Endothelial cell (in vitro differentiated cells): ENCODE data around the gene CCR4. TPM values are rescaled to one million over a fixed set of nuclear protein-coding genes. Genes with fewer than 3 reads are reported as not detected.

Source experiments
- DNase-seq: peaks from one replicate; pipeline ENCODE4 v3.0.0; 2021; ENCODE audit warnings: low spot score
- H3K27ac Mint-ChIP-seq: one replicate; pipeline ENCODE4 v1.8.0; 2021; ENCODE audit warnings: mixed read lengths, inconsistent platforms; ENCODE audit not compliant: unreplicated experiment
- H3K27me3 Mint-ChIP-seq: one replicate; pipeline ENCODE4 v1.8.0; 2021; ENCODE audit warnings: mild to moderate bottlenecking, moderate library complexity, mixed read lengths, inconsistent platforms; ENCODE audit not compliant: unreplicated experiment
- H3K36me3 Mint-ChIP-seq: one replicate; pipeline ENCODE4 v1.8.0; 2021; ENCODE audit warnings: mild to moderate bottlenecking, low read depth, mixed read lengths, inconsistent platforms; ENCODE audit not compliant: unreplicated experiment
- H3K4me1 Mint-ChIP-seq: one replicate; pipeline ENCODE4 v1.8.0; 2021; ENCODE audit warnings: mild to moderate bottlenecking, mixed read lengths, inconsistent platforms; ENCODE audit not compliant: unreplicated experiment
- H3K4me3 Mint-ChIP-seq: one replicate; pipeline ENCODE4 v1.8.0; 2021; ENCODE audit warnings: mild to moderate bottlenecking, mixed read lengths, inconsistent platforms; ENCODE audit not compliant: unreplicated experiment
- H3K9me3 Mint-ChIP-seq: one replicate; pipeline ENCODE4 v1.8.0; 2021; ENCODE audit warnings: mixed read lengths, inconsistent platforms; ENCODE audit not compliant: unreplicated experiment
- total RNA-seq: library from RNA; stranded (reverse); fragmentation: NEBNext Ultra II Directional; extraction: Animal tissue kit (Norgen Biotek cat#: 25700); gene quantifications from one replicate; pipeline ENCODE4 v1.2.1, GENCODE V29; 2021; ENCODE audit not compliant: unreplicated experiment
- TF ChIP-seq, protein P1 (sequence below): fragments of 200-600 bp; sonication (generic); IDR thresholded peaks from one replicate; pipeline ENCODE4 v1.5.0; 2021; ENCODE audit warnings: antibody characterized with exemption; ENCODE audit not compliant: unreplicated experiment

CCR4 gene
- total RNA-seq, 1 donor from 2014 or later, result 0.08 TPM

DNA sequence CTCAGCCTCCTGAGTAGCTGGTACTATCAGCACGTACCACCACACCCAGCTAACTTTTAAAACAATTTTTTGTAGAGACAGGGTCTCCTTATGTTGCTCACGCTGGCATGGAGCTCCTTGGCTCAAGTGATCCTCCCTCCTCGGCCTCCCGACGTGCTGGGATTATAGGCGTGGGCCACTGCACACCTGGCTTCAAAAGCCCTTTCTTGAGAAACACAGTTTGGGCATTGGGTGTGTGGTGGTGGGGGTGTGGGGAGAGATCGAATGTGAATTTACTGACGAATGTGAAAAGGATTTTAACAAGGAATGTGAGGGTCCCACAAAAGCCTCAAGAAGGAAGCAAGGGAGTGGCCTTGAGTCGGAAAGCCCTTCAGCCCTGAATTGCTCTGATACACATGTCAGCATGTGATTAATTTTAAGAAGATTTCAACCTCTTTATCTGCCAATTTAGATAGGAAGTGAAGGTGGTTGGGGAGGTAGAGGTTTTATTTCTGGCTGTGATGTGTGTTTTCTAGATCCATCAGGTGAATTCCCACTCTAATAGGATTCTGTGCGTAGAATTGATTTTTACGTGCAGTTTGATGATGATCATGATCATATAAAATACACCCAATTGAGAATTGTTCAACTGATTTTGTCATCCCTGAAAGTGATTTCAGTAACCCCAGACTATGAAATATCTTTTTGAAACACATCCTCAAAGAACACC lies 1.1 kb downstream of the CCR4 start:
- no peak overlapping the region for H3K27ac Mint-ChIP-seq
- H3K4me3 Mint-ChIP-seq, result no peak overlapping the region
- no peaks in the 10 kb centered on the region for H3K4me1 Mint-ChIP-seq
- no peaks in the 10 kb centered on the region for H3K9me3 Mint-ChIP-seq
- H3K27me3 Mint-ChIP-seq, result peaks cover 2% of the 10 kb centered on the region
- no peak for DNase-seq
- TF ChIP-seq, protein P1, sequence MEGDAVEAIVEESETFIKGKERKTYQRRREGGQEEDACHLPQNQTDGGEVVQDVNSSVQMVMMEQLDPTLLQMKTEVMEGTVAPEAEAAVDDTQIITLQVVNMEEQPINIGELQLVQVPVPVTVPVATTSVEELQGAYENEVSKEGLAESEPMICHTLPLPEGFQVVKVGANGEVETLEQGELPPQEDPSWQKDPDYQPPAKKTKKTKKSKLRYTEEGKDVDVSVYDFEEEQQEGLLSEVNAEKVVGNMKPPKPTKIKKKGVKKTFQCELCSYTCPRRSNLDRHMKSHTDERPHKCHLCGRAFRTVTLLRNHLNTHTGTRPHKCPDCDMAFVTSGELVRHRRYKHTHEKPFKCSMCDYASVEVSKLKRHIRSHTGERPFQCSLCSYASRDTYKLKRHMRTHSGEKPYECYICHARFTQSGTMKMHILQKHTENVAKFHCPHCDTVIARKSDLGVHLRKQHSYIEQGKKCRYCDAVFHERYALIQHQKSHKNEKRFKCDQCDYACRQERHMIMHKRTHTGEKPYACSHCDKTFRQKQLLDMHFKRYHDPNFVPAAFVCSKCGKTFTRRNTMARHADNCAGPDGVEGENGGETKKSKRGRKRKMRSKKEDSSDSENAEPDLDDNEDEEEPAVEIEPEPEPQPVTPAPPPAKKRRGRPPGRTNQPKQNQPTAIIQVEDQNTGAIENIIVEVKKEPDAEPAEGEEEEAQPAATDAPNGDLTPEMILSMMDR, result no peak
- H3K36me3 Mint-ChIP-seq, result no peaks in the 10 kb centered on the region

DNA sequence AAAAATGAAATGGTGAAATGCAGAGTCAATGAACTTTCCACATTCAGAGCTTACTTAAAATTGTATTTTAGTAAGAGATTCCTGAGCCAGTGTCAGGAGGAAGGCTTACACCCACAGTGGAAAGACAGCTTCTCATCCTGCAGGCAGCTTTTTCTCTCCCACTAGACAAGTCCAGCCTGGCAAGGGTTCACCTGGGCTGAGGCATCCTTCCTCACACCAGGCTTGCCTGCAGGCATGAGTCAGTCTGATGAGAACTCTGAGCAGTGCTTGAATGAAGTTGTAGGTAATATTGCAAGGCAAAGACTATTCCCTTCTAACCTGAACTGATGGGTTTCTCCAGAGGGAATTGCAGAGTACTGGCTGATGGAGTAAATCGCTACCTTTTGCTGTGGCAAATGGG lies 3.1 kb downstream of the CCR4 start:
- no peak overlapping the region for H3K4me3 Mint-ChIP-seq
- no peak for DNase-seq
- H3K27ac Mint-ChIP-seq, result no peak overlapping the region
- TF ChIP-seq, protein P1, result no peak
- H3K9me3 Mint-ChIP-seq, result no peaks in the 10 kb centered on the region
- H3K4me1 Mint-ChIP-seq, result no peaks in the 10 kb centered on the region
- H3K27me3 Mint-ChIP-seq, result no peaks in the 10 kb centered on the region
- H3K36me3 Mint-ChIP-seq, result no peaks in the 10 kb centered on the region

DNA sequence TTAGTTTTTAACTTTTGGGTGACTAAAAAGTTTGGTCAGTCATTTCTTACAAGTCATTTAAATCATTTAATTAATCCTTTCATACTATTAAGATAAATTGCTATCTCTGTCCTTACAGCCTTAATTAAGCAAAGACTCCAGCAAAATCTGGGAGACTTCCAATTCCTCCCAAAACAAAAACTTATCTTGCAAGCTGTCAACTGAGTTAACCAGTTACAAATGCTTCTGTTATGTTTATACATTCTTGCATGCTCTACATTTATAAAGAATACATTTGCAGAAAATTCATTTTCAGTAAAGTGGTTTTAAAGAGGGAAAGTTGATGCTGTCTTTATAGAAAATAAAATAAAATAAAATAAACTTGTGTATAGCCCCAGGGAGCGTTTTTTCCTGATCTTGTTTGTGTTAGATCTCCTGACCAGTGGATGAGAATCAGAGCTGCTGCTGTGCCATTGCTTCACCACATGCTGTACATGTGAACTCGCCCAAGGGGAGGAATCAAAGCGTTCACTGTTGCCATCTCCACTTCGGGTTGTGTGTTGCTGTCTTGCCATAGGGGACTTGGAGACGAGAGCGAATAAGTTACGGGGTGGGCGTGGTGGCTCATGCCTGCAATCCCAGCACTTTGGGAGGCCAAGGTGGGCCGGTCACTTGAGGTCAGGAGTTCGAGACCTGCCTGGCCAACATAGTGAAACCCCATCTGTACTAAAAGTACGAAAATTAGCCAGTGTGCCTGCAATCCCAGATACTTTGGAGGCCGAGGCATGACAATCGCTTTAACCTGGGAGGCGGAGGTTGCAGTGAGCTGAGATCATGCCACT lies 5.5 kb downstream of the CCR4 start:
- no peak for DNase-seq
- no peak overlapping the region for H3K27ac Mint-ChIP-seq
- TF ChIP-seq, protein P1, result no peak
- peaks cover 2% of the 10 kb centered on the region for H3K4me1 Mint-ChIP-seq
- no peaks in the 10 kb centered on the region for H3K27me3 Mint-ChIP-seq
- no peak overlapping the region for H3K4me3 Mint-ChIP-seq
- H3K36me3 Mint-ChIP-seq, result no peaks in the 10 kb centered on the region
- H3K9me3 Mint-ChIP-seq, result no peaks in the 10 kb centered on the region

DNA sequence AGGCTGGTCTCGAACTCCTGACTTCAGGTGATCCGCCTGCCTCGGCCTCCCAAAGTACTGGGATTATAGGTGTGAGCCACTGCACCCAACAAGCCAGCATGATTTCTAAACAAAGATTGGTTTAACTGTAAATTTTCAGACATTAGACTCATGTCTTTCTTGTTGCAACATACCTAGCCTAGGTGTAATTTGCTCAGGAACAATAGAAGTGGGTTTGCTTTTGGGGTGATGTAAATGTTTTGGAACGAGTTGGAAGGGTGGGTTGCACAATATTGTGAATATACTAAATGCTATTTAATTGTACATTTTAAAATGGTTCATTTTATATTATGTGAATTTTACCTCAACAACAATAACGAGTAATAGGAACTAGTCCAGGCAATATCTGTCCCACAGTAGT lies 7.1 kb downstream of the CCR4 start:
- no peak overlapping the region for H3K4me3 Mint-ChIP-seq
- no peak for DNase-seq
- no peak overlapping the region for H3K27ac Mint-ChIP-seq
- TF ChIP-seq, protein P1, result no peak
- H3K36me3 Mint-ChIP-seq, result no peaks in the 10 kb centered on the region
- H3K4me1 Mint-ChIP-seq, result peaks cover 2% of the 10 kb centered on the region
- no peaks in the 10 kb centered on the region for H3K9me3 Mint-ChIP-seq
- H3K27me3 Mint-ChIP-seq, result no peaks in the 10 kb centered on the region

DNA sequence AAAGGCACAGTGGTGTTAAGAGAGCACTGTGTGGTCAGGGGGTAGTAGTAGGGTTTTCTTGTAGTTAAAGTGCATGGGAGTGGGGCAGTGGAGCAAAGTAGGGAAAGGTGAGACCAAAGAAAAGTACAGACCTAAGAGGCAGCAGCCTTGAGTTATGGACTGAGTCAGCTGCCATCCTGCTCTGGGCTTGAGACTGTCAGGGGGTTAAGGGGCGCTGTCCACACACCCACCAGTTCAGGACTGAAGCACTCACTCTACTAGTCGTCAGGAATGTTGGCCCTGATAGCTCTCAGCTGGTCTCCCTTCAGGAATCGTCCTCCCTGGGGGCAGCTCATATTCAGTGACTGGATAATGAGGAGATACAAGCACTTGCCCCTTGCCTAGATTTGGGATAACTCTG lies 7.9 kb downstream of the CCR4 start:
- Mint-ChIP-seq H3K27ac (no peak overlapping the region), H3K36me3 (no peaks in the 10 kb centered on the region), H3K4me1 (peaks cover 2% of the 10 kb centered on the region), H3K4me3 (no peak overlapping the region), H3K9me3 (no peaks in the 10 kb centered on the region), H3K27me3 (no peaks in the 10 kb centered on the region)
- DNase-seq, result no peak
- TF ChIP-seq, protein P1, result no peak
